GM12801 (cell line): ENCODE measurements around the gene IFFO2.
A peak's percentile ranks its signal among the peaks of the same experiment; 100 is the strongest.

Experiments
- CTCF ChIP-seq: IDR thresholded peaks from one replicate; pipeline ENCODE4 v1.5.1; 2011; ENCODE audit warnings: control low read depth; ENCODE audit not compliant: insufficient read length; ENCODE audit errors: extremely low read depth

IFFO2 gene

GRCh38 chr1:18920931-18921330, 35.5 kb downstream of the IFFO2 start:
- TF ChIP-seq CTCF: no peak

- TF ChIP-seq CTCF: no peak
These were observed 36.5 kb downstream of the IFFO2 start for GRCh38 chr1:18919956-18920355.

GRCh38 chr1:18919197-18919905, 37.1 kb downstream of the IFFO2 start:
- no peak for TF ChIP-seq CTCF

GRCh38 chr1:18918417-18918816, 38.1 kb downstream of the IFFO2 start:
- TF ChIP-seq CTCF: no peak

GRCh38 chr1:18917071-18917799, 39.2 kb downstream of the IFFO2 start:
- no peak for TF ChIP-seq CTCF

- no peak for TF ChIP-seq CTCF
These were observed 41.1 kb downstream of the IFFO2 start for GRCh38 chr1:18915341-18915740.

- TF ChIP-seq CTCF: peak; percentile 53
These were observed 43.2 kb downstream of the IFFO2 start for GRCh38 chr1:18913065-18913835.
